Measurements from ENCODE around the gene UBE2J2. TPM values are rescaled to one million over a fixed set of nuclear protein-coding genes. Genes with fewer than 3 reads are reported as not detected.

The UBE2J2 gene
- total RNA-seq, 2 donors from 2014 or later, result 50.6 to 57.7 TPM

DNA sequence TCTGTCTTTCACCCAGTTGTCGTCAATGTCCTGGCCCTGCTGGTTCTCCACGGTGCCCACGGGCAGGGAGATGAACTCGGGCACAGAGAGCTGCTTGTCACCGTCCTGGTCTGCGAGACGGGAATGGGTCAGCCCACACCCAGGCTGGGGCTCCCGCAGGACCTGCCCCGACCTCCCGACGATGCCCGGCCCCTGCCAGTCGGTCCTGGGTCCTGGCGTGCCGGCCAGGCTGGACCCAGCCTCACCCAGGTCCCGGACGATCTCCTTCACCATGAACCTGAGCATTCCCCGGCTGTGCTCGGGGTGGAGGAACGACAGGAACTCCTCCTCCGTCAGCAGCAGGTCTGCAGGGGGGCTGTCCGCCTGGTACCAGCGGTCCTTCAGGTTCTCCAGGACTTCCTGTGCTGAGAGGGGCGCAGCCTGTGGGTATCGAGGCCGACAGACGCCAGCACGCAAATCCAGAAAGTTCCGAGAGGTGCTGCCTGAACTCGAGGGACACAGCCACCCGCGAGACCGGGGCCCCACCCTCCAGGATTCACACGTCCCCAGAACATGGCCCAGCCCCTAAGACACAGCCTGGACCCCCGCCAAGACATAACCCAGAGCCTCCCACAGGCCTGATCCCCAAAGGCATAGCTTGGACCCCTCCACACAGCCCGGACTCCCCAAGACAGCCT, 55.0 kb downstream of the UBE2J2 start:
- peaks cover 34% of the 10 kb centered on the region for H3K4me1 Mint-ChIP-seq
- no peaks in the 10 kb centered on the region for H3K27me3 Mint-ChIP-seq
- peaks cover 3% of the 10 kb centered on the region for H3K36me3 Mint-ChIP-seq (ENCODE audit: low read depth)
- DNase-seq, result no peak
- H3K9me3 ChIP-seq (ENCODE audit: control insufficient read depth, low read length, poor library complexity, severe bottlenecking), result no peaks in the 10 kb centered on the region
- H3K27ac Mint-ChIP-seq, result peak overlapping the region; percentile 99
- ATAC-seq, result no peak
- peak overlapping the region; percentile 76 for H3K4me3 Mint-ChIP-seq

DNA sequence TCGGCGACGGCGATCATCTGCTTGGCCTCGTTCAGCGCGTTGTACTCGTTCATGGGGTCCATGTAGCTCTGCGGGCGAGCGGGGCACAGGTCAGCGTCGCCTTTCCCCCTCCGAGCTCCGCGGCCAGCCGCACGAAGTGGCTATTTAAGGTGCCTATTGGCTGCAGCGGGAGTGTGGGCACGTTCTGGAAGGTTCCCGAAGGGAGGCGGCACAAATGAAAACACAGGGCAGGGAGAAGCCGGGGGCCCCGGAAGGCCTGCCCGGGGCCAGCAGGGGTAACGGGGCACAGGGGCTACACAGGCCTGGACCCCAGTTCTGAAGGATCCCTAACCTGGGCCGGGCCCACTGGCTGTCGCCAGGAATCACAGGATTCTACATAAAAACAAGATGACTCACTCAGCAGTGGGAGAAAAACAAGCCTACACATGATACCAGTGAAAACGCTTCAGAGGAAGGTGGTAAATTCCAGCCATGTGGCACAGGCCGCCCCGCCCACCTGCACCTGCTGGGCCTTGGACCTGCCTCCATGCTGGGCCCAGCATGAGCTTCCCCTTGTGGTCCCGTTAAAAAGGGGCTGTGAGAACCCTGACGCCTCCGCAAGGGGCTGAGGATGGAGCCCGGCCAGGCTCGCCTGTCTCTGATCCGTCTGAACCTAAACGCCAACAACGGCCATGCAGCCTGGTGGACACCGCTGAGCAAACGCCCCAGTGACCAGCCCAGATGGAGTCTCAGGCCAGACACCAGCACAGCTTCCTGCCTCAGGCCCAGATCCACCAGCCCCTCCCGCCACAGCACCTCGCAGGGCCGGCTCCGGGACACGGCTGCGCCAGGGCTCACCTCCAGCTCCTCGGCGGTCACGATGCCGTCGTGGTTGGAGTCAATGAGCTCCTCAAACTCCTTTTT, 55.8 kb downstream of the UBE2J2 start:
- ATAC-seq (peak; percentile 9), DNase-seq (peak in 1 of 3 donors; percentile 41)
- H3K9me3 ChIP-seq (ENCODE audit: control insufficient read depth, low read length, poor library complexity, severe bottlenecking), result no peaks in the 10 kb centered on the region
- Mint-ChIP-seq H3K36me3 (ENCODE audit: low read depth) (no peaks in the 10 kb centered on the region), H3K27me3 (no peaks in the 10 kb centered on the region), H3K4me3 (peak overlapping the region; percentile 76), H3K27ac (peak overlapping the region; percentile 99), H3K4me1 (peaks cover 34% of the 10 kb centered on the region)

DNA sequence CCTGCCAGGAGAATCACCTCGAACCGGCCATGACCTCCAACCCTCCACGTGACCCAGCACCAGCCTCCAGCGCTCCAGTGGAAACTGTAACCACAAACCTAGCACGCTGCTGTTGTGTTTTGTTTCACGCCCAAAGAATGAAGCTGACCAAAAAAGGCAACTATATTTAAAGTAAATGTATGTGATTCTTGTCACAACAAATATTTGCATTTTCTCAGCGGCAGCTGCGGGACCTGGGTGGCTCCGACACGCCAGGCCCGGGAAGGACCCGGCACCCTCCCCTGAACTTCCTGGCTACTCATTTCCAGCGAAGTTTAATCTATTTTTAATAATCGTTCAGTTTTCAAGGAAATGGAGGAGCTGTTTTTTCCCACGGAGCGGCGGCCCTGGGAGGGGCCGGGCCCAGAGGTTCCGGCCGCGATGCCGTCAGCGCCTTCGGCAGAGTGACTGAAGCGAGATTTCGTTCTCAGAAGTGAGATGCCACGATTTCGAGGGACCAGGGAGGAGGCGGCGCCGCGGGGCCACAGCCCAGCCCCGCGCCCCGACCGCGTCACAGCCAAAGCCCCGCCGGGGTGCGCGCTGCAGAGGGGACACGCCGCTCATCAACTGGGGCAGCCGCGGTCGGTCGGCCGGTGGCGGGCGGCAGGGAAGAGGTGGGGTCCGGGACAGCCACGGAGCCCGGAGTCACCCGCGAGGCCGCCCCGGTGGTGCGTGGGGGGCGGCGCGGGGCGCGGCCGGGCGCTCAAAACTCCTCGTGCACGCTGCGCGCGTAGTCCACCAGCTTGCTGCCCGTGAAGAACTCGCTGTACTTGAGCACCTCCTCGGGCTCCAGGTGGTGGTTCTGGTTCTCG, 56.7 kb downstream of the UBE2J2 start:
- H3K36me3 Mint-ChIP-seq (ENCODE audit: low read depth), result no peaks in the 10 kb centered on the region
- no peaks in the 10 kb centered on the region for H3K9me3 ChIP-seq (ENCODE audit: control insufficient read depth, low read length, poor library complexity, severe bottlenecking)
- H3K4me1 Mint-ChIP-seq, result peaks cover 36% of the 10 kb centered on the region
- DNase-seq (peak; percentile 52 to 71 (median 62)), ATAC-seq (peak; percentile 66)
- H3K4me3 Mint-ChIP-seq, result peak overlapping the region; percentile 87
- H3K27ac Mint-ChIP-seq, result peak overlapping the region; percentile 99
- no peaks in the 10 kb centered on the region for H3K27me3 Mint-ChIP-seq

DNA sequence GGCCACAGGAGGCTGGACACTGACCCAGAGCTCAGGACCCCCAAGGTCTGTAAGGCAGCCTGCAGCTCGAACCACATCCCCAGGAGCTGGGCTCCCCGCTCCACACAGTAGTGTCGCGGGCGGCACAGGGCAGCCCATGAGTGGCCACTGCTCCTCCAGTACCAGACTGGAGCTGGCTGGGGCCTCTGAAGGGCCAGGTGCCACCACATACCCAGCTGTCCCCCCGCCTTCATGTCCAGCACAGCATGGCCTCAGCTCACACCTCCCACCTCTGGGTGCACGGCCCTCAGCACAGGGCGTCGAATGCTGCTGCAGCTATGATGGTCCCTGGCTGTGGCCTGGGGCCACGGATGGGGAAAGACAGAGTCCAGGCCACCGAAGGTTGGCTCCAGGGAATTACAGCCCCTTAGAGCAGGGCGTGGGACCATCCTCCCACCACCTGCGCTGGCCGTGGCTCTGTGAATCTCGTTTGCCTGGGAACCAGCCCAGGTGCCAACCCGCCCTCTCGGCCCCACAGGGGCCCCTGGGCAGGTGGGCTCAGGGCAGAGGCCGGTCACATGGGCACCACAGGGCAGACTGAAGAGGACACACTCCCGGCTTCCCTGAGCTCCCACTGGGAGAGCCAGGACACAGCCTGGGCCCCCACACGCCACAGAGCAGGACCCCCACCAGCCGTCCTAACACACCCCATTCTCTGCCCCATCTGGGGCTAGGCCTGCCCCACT, 57.6 kb downstream of the UBE2J2 start:
- H3K4me1 Mint-ChIP-seq, result peaks cover 38% of the 10 kb centered on the region
- H3K27ac Mint-ChIP-seq, result peak overlapping the region; percentile 99
- no peak for DNase-seq

GRCh38 chr1:1215080-1215676, 58.5 kb downstream of the UBE2J2 start:
- no peaks in the 10 kb centered on the region for H3K9me3 ChIP-seq (ENCODE audit: control insufficient read depth, low read length, poor library complexity, severe bottlenecking)
- Mint-ChIP-seq H3K27me3 (no peaks in the 10 kb centered on the region), H3K36me3 (ENCODE audit: low read depth) (peaks cover 2% of the 10 kb centered on the region), H3K4me1 (peaks cover 41% of the 10 kb centered on the region), H3K4me3 (peak overlapping the region; percentile 85), H3K27ac (peak overlapping the region; percentile 99)
- ATAC-seq (peak; percentile 12), DNase-seq (peak in 2 of 3 donors; percentile 39 to 42)

More for the DNA sequence above, 57.6 kb downstream of the UBE2J2 start:
- peak; percentile 2 for ATAC-seq
- peak overlapping the region; percentile 87 for H3K4me3 Mint-ChIP-seq
- H3K36me3 Mint-ChIP-seq (ENCODE audit: low read depth), result peaks cover 2% of the 10 kb centered on the region
- no peaks in the 10 kb centered on the region for H3K27me3 Mint-ChIP-seq
- no peaks in the 10 kb centered on the region for H3K9me3 ChIP-seq (ENCODE audit: control insufficient read depth, low read length, poor library complexity, severe bottlenecking)

DNA sequence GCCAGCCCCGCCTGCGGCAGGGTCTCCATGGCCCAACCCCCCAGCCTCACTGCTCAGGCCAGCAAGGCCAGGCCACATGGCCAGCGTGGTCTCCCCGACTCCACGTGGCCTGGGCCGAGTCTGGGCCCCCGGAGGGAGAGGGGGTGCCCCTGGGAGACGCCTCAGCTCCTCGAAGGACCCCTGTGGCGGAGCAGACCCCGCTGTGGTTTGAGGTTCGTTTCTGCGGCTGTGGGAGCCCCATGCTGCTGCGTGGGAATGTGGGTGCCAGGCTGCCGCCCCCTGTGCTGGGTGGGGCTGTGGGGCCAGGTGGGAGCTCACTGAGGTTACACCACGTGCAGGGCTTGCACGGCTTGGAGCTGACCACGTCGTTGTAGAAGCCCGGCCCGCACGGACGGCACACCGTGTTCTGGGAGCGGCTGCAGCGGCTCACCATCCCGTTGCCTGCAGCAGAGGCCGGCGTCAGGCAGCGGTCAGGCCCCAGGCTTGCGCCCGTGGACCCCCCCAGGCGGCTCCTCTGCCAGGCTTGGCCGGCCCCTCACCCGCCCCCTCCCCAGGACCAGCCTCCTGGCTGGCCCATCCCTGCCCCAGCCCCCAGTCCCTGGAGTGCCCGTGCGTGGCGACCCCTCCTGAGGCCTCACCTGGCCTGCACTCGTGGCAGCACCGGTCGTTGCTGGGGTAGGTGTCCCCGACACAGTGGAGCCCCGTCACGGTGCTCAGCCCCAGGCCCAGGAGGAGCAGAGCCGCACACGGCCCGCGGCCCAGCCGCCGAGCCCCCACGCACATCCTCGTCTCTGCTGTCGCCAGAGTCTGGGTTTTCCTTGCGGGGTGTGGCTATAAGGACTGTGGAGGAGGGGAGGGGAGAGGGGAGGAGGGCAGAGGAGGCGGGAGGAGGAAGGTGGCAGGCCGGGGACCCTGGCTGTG, 60.0 kb downstream of the UBE2J2 start, which contains the start of gene TNFRSF4:
TSS of gene TNFRSF4 (minus strand) at position 809 of the 921 bp plus-strand sequence. CDS start at position 783, 26 bp downstream.
- Mint-ChIP-seq H3K4me3 (peak within 1 kb of the TSS; percentile 85), H3K4me1 (peaks cover 39% of the 10 kb centered on the region), H3K27ac (peak within 1 kb of the TSS; percentile 99), H3K27me3 (no peaks in the 10 kb centered on the region), H3K36me3 (ENCODE audit: low read depth) (peaks cover 2% of the 10 kb centered on the region)
- DNase-seq (peak in 2 of 3 donors; percentile 27 to 42), ATAC-seq (peak; percentile 16)
- no peaks in the 10 kb centered on the region for H3K9me3 ChIP-seq (ENCODE audit: control insufficient read depth, low read length, poor library complexity, severe bottlenecking)

DNA sequence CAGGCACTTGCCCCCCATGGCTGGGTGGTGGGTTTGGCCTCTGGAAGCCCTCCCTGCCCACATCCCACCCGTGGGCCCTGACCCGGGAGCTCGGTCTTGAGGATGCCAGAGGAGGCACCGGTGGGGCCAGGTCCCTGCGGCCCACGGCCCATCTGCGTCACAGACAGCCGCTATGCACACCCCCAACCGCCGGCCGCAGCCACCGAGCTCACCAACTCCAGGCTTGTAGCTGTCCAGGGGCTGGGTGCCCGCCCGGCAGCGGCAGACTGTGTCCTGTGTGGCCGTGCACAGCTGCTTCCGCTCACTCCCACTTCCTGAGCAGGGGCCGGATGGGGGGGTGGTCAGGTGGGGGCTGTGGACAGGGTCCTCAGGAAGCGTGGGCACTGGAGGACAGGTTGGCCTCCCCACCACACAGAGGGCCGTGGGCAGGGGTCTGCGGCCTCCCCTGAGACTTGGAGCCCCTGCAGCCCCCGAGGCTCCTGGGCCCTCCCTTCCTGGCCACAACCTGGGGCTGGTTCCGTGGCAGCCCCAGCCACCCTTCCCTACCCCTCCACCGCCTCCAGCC, 60.8 kb downstream of the UBE2J2 start:
- Mint-ChIP-seq H3K27ac (peak overlapping the region; percentile 82), H3K27me3 (no peaks in the 10 kb centered on the region), H3K36me3 (ENCODE audit: low read depth) (peaks cover 2% of the 10 kb centered on the region), H3K4me3 (peak overlapping the region; percentile 85), H3K4me1 (peaks cover 41% of the 10 kb centered on the region)
- peak; percentile 5 for ATAC-seq
- H3K9me3 ChIP-seq (ENCODE audit: control insufficient read depth, low read length, poor library complexity, severe bottlenecking), result no peaks in the 10 kb centered on the region
- peak in 2 of 3 donors; percentile 35 to 45 for DNase-seq

DNA sequence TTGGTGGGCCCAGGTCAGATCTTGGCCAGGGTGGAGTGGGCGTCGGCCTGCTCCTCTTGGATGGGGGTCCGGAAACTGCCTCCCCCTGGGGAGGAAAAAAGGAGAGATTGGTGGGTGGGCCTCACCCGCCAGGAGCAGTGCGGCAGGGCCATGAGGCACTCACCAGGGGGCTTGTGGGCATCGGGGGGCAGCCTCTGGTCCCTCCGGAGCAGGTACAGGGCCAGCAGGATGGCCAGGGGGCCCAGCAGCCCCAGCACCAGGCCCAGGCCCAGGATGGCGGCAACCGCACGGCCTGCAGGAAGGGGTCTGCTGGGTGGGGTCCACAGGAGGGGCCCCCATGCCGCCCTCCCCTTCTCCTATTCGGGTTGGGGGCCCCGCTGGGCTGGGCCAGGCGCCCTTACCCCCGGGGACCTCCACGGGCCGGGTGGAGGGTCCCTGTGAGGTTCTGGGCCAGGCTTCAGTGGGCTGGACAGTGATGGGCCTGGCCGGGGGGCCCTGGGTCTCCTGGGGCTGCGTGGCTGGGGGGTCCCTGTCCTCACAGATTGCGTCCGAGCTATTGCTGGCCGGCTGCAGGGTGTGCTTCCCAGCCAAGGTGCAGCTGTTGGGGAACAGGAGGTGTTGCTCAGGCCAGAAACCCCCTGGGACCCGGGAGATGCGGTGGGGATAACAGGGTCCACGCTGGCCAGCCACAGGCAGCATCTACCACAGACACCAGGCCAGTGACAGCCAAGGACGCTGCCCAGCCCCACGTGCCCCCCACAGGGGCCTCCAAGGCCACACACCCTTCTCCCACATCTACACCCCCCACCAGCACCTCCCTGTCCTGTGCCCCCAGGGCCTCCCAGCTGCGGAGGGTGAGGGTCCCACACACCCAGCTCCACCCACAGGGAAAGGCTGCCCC, 61.9 kb downstream of the UBE2J2 start:
- DNase-seq, result peak; percentile 7 to 10 (median 7)
- ATAC-seq, result no peak
- Mint-ChIP-seq H3K4me1 (peaks cover 35% of the 10 kb centered on the region), H3K27me3 (no peaks in the 10 kb centered on the region), H3K36me3 (ENCODE audit: low read depth) (peaks cover 2% of the 10 kb centered on the region), H3K4me3 (peak overlapping the region; percentile 85), H3K27ac (peak overlapping the region; percentile 82)
- H3K9me3 ChIP-seq (ENCODE audit: control insufficient read depth, low read length, poor library complexity, severe bottlenecking), result no peaks in the 10 kb centered on the region

DNA sequence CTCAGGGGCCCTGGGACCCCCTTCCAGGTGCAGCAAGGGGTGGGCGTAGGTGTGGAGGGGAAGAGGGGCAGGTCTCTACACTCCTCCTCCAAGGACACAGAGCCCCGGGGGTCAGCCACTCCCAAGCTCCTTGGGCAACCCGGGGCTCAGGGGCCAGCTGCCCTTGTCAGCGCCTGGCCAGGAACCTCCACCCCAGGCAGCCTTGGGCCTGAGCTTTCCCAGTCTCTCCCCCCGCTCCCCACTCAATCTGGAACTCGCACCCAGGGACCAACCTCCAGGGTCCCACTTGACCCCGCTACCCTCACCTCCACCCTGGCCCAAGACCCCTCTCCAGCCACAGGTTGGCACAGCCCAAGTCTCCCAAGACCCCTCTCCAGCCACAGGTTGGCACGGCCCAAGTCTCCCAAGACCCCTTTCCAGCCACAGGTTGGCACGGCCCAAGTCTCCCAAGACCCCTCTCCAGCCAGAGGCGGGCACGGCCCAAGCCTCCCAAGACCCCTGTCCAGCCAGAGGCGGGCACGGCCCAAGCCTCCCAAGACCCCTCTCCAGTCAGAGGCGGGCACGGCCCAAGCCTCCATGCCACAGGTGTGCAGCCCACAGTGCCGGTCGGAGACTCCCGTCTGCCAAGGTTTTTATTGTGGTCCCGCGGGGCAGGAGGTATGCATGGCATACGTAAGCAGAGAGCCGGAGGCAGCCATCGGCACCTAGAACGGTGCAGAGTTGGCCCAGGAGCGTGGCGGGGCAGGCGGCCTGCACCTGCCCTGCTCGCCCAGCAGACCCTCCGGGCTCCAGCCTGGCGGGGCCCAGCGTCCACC, 62.7 kb downstream of the UBE2J2 start:
- H3K27ac Mint-ChIP-seq, result peak overlapping the region; percentile 54
- ATAC-seq, result no peak

More for the DNA sequence above, 62.7 kb downstream of the UBE2J2 start:
- H3K9me3 ChIP-seq (ENCODE audit: control insufficient read depth, low read length, poor library complexity, severe bottlenecking), result no peaks in the 10 kb centered on the region
- Mint-ChIP-seq H3K4me1 (peaks cover 34% of the 10 kb centered on the region), H3K36me3 (ENCODE audit: low read depth) (peaks cover 2% of the 10 kb centered on the region), H3K4me3 (peak overlapping the region; percentile 39), H3K27me3 (no peaks in the 10 kb centered on the region)
- peak; percentile 7 to 12 (median 7) for DNase-seq
